Neural cell (in vitro differentiated cells): ENCODE measurements around the gene TPCN1. TPM values are rescaled to one million over a fixed set of nuclear protein-coding genes. Genes with fewer than 3 reads are reported as not detected.

Experiments used
- H2AFZ ChIP-seq: fragments of 200-600, 300-800 bp; sonication (generic), shearing (Covaris generic); 2 replicates; pipeline ENCODE4 v1.6.0; 2014; ENCODE audit warnings: low read depth, mild to moderate bottlenecking, antibody characterized with exemption, low read length, moderate library complexity
- H3F3A ChIP-seq: fragments of 200-600 bp; shearing (Covaris generic); 2 replicates; pipeline ENCODE4 v1.6.1; 2016; ENCODE audit warnings: mild to moderate bottlenecking, moderate library complexity, mixed read lengths, antibody characterized with exemption, low read length; ENCODE audit not compliant: insufficient read depth, poor library complexity, severe bottlenecking
- H3K27ac ChIP-seq: fragments of 200-600, 300-800 bp; sonication (generic), shearing (Covaris generic); 2 replicates; pipeline ENCODE4 v1.5.1; 2014; ENCODE audit warnings: mild to moderate bottlenecking, low read length, moderate library complexity
- H3K27me3 ChIP-seq: fragments of 300-800, 200-600 bp; sonication (generic), shearing (Covaris generic); 2 replicates; pipeline ENCODE4 v1.6.0; 2014; ENCODE audit warnings: mild to moderate bottlenecking, low read depth, low read length, moderate library complexity; ENCODE audit not compliant: insufficient read depth
- H3K36me3 ChIP-seq: fragments of 300-800, 200-600 bp; sonication (generic), shearing (Covaris generic); 2 replicates; pipeline ENCODE4 v1.5.1; 2014; ENCODE audit warnings: mild to moderate bottlenecking, antibody characterized with exemption, low read length, moderate library complexity; ENCODE audit not compliant: insufficient read depth
- H3K4me2 ChIP-seq: fragments of 300-800, 200-600 bp; sonication (generic), shearing (Covaris generic); 2 replicates; pipeline ENCODE4 v1.6.0; 2014; ENCODE audit warnings: mild to moderate bottlenecking, low read length
- H3K4me3 ChIP-seq: fragments of 300-800, 200-600 bp; sonication (generic), shearing (Covaris generic); 2 replicates; pipeline ENCODE4 v1.5.1; 2014; ENCODE audit warnings: mild to moderate bottlenecking, low read length, moderate library complexity
- H3K79me2 ChIP-seq: fragments of 200-600 bp; shearing (Covaris generic); replicated peaks from 2 replicates; pipeline ENCODE4 v1.6.0; 2014; ENCODE audit warnings: mild to moderate bottlenecking, low read length, moderate library complexity; ENCODE audit not compliant: insufficient read depth
- H3K9ac ChIP-seq: fragments of 300-800, 200-600 bp; sonication (generic), shearing (Covaris generic); 2 replicates; pipeline ENCODE4 v1.6.1; 2016; ENCODE audit warnings: mild to moderate bottlenecking, low read length, mixed read lengths
- H3K9me2 ChIP-seq: fragments of 200-600 bp; shearing (Covaris generic); 2 replicates; pipeline ENCODE4 v1.6.1; 2016; ENCODE audit warnings: mild to moderate bottlenecking, low read length, mixed read lengths; ENCODE audit not compliant: insufficient read depth
- H3K9me3 ChIP-seq: fragments of 200-600, 300-800 bp; sonication (generic), shearing (Covaris generic); 2 replicates; pipeline ENCODE4 v1.6.1; 2016; ENCODE audit warnings: mild to moderate bottlenecking, mixed run types, low read length, moderate library complexity, mixed read lengths
- H4K20me1 ChIP-seq: fragments of 200-600 bp; shearing (Covaris generic); 2 replicates; pipeline ENCODE4 v1.6.1; 2016; ENCODE audit warnings: mild to moderate bottlenecking, mixed run types; ENCODE audit not compliant: insufficient read depth
- CTCF ChIP-seq: fragments of 450-650 bp; IDR thresholded peaks from 2 replicates; pipeline ENCODE4 v1.5.1; 2014; ENCODE audit warnings: antibody characterized with exemption, mild to moderate bottlenecking, moderate library complexity; ENCODE audit not compliant: poor library complexity, severe bottlenecking
- EP300 ChIP-seq: fragments of 450-650 bp; conservative IDR thresholded peaks from 2 replicates; pipeline ENCODE4 v1.6.1; 2014; ENCODE audit warnings: antibody characterized with exemption, mild to moderate bottlenecking, moderate library complexity; ENCODE audit not compliant: poor library complexity, severe bottlenecking
- EZH2 ChIP-seq: fragments of 200-600, 300-800 bp; shearing (Covaris generic), sonication (generic); IDR thresholded peaks from 2 replicates; pipeline ENCODE4 v1.6.1; 2014; ENCODE audit warnings: antibody characterized with exemption, low read length, borderline replicate concordance, mild to moderate bottlenecking; ENCODE audit not compliant: insufficient read depth, poor library complexity, severe bottlenecking
- MXI1 ChIP-seq: fragments of 450-650 bp; conservative IDR thresholded peaks from 2 replicates; pipeline ENCODE4 v1.6.1; 2014; ENCODE audit warnings: antibody characterized with exemption, mild to moderate bottlenecking; ENCODE audit not compliant: poor library complexity, severe bottlenecking
- POLR2AphosphoS5 ChIP-seq: IDR thresholded peaks from 2 replicates; pipeline ENCODE4 v1.6.1; 2012
- RAD21 ChIP-seq: fragments of 450-650 bp; conservative IDR thresholded peaks from 2 replicates; pipeline ENCODE4 v1.6.1; 2014; ENCODE audit warnings: antibody characterized with exemption, mild to moderate bottlenecking, moderate library complexity
- REST ChIP-seq: IDR thresholded peaks from 2 replicates; pipeline ENCODE4 v1.6.1; 2012; ENCODE audit warnings: borderline replicate concordance
- SMC3 ChIP-seq: fragments of 450-650 bp; conservative IDR thresholded peaks from 2 replicates; pipeline ENCODE4 v1.6.1; 2014; ENCODE audit warnings: antibody characterized with exemption, mild to moderate bottlenecking, moderate library complexity; ENCODE audit not compliant: poor library complexity
- TAF1 ChIP-seq: IDR thresholded peaks from 2 replicates; pipeline ENCODE4 v1.6.1; 2012; ENCODE audit warnings: low read depth
- polyA plus RNA-seq: library from polyadenylated mRNA; depleted of rRNA; stranded (reverse); fragments of >200 nt; gene quantifications from 2 replicates; pipeline ENCODE4 v1.2.3, GENCODE V29; 2014

Gene TPCN1
- polyA plus RNA-seq, 1 donor from 2014 or later: 4.0 TPM

GRCh38 chr12:113326775-113327395 lies 105.6 kb downstream of the TPCN1 start:
- no peak overlapping the region for H3K4me3 ChIP-seq
- H3K4me2 ChIP-seq: no peak overlapping the region
- no peaks in the 10 kb centered on the region for H3K36me3 ChIP-seq
- no peak overlapping the region for H3K9ac ChIP-seq
- no peak overlapping the region for H2AFZ ChIP-seq
- H3F3A ChIP-seq: no peaks in the 10 kb centered on the region
- no peak for TF ChIP-seq POLR2AphosphoS5
- no peaks in the 10 kb centered on the region for H4K20me1 ChIP-seq
- H3K9me3 ChIP-seq: no peaks in the 10 kb centered on the region
- H3K9me2 ChIP-seq: no peaks in the 10 kb centered on the region
- H3K79me2 ChIP-seq: no peaks in the 10 kb centered on the region
- H3K27me3 ChIP-seq: no peaks in the 10 kb centered on the region
- no peak overlapping the region for H3K27ac ChIP-seq

GRCh38 chr12:113328368-113328889 lies 107.2 kb downstream of the TPCN1 start:
- Histone ChIP-seq H3F3A (no peaks in the 10 kb centered on the region), H3K27me3 (peaks cover 4% of the 10 kb centered on the region), H3K9me3 (no peaks in the 10 kb centered on the region), H3K4me3 (no peak overlapping the region), H3K9me2 (no peaks in the 10 kb centered on the region), H4K20me1 (no peaks in the 10 kb centered on the region), H3K27ac (no peak overlapping the region), H3K79me2 (no peaks in the 10 kb centered on the region), H3K9ac (no peak overlapping the region), H3K36me3 (no peaks in the 10 kb centered on the region), H2AFZ (no peak overlapping the region), H3K4me2 (no peak overlapping the region)
- TF ChIP-seq EP300 (no peak), SMC3 (no peak), CTCF (no peak), MXI1 (no peak), TAF1 (no peak), POLR2AphosphoS5 (no peak), REST (no peak), RAD21 (no peak), EZH2 (no peak)
